GM12878 (cell line): Measurements from ENCODE around the gene FUBP1. TPM values are rescaled to one million over a fixed set of nuclear protein-coding genes. Genes with fewer than 3 reads are reported as not detected.
A peak's percentile ranks its signal among the peaks of the same experiment; 100 is the strongest.

ENCODE experiments used
- BACH1 ChIP-seq: fragments of 450-650 bp; IDR thresholded peaks from 2 replicates; pipeline ENCODE4 v1.6.1; 2017; ENCODE audit warnings: mild to moderate bottlenecking, borderline replicate concordance
- BCL3 ChIP-seq: IDR thresholded peaks from 2 replicates; pipeline ENCODE4 v1.6.1; 2011; ENCODE audit warnings: borderline replicate concordance, low read depth, mild to moderate bottlenecking, moderate library complexity, low read length; ENCODE audit not compliant: insufficient read depth, poor library complexity, severe bottlenecking
- BMI1 ChIP-seq: fragments of 450-650 bp; IDR thresholded peaks from 2 replicates; pipeline ENCODE4 v1.6.1; 2016; ENCODE audit warnings: mild to moderate bottlenecking, moderate library complexity, borderline replicate concordance
- CBX5 ChIP-seq: sonication (generic); IDR thresholded peaks from 2 replicates; pipeline ENCODE4 v1.6.1; 2016; ENCODE audit warnings: low read depth, moderate library complexity, mild to moderate bottlenecking, inconsistent platforms
- EED ChIP-seq: sonication (generic); IDR thresholded peaks from 2 replicates; pipeline ENCODE4 v1.6.1; 2016; ENCODE audit warnings: antibody characterized with exemption, low read depth
- EP300 ChIP-seq, 2 experiments: fragments of 150-350 bp in 1 of 2; IDR thresholded peaks; 2 replicates each; pipeline ENCODE4 v1.6.1; 2011 to 2012; ENCODE audit warnings: low read depth in 2 of 2, low read length in 2 of 2, borderline replicate concordance in 1 of 2, improper control_type of control experiment in 1 of 2, inconsistent platforms in 1 of 2; ENCODE audit not compliant: control insufficient read depth in 1 of 2
- FOXM1 ChIP-seq: IDR thresholded peaks from 2 replicates; pipeline ENCODE4 v1.6.1; 2012; ENCODE audit warnings: low read depth, mild to moderate bottlenecking, inconsistent platforms, low read length, moderate library complexity
- GABPA ChIP-seq: IDR thresholded peaks from 2 replicates; pipeline ENCODE4 v1.6.1; 2014; ENCODE audit warnings: antibody characterized with exemption, low read depth, mild to moderate bottlenecking, inconsistent platforms
- GATAD2B ChIP-seq: fragments of 450-650 bp; conservative IDR thresholded peaks from 2 replicates; pipeline ENCODE4 v1.6.1; 2017; ENCODE audit warnings: low read depth, mild to moderate bottlenecking, moderate library complexity
- IKZF2 ChIP-seq, 2 experiments: fragments of 450-650 bp; IDR thresholded peaks; 2 replicates each; pipeline ENCODE4 v1.6.1; 2017; ENCODE audit warnings: mild to moderate bottlenecking in 2 of 2, moderate library complexity in 2 of 2
- MTA2 ChIP-seq: fragments of 450-650 bp; IDR thresholded peaks from 2 replicates; pipeline ENCODE4 v1.6.1; 2016; ENCODE audit warnings: low read depth, mild to moderate bottlenecking, moderate library complexity
- MXI1 ChIP-seq: fragments of 150-350 bp; IDR thresholded peaks from 2 replicates; pipeline ENCODE4 v1.6.1; 2011; ENCODE audit warnings: low read depth, mild to moderate bottlenecking, inconsistent platforms, low read length, improper control_type of control experiment
- NFXL1 ChIP-seq: fragments of 450-650 bp; IDR thresholded peaks from 2 replicates; pipeline ENCODE4 v1.6.1; 2017; ENCODE audit warnings: antibody characterized with exemption, mild to moderate bottlenecking, borderline replicate concordance
- NKRF ChIP-seq: fragments of 450-650 bp; conservative IDR thresholded peaks from 2 replicates; pipeline ENCODE4 v1.6.1; 2017; ENCODE audit warnings: mild to moderate bottlenecking, moderate library complexity
- PAX5 ChIP-seq: IDR thresholded peaks from 2 replicates; pipeline ENCODE4 v1.6.1; 2011; ENCODE audit warnings: low read depth, low read length, borderline replicate concordance
- RELB ChIP-seq: fragments of 450-650 bp; IDR thresholded peaks from 2 replicates; pipeline ENCODE4 v1.6.1; 2017; ENCODE audit warnings: low read depth, mild to moderate bottlenecking, moderate library complexity
- RUNX3 ChIP-seq: IDR thresholded peaks from 2 replicates; pipeline ENCODE4 v1.6.1; 2012; ENCODE audit warnings: low read length, inconsistent platforms
- SMAD1 ChIP-seq: fragments of 450-650 bp; IDR thresholded peaks from 2 replicates; pipeline ENCODE4 v1.6.1; 2018; ENCODE audit warnings: mild to moderate bottlenecking, low read depth; ENCODE audit not compliant: partially characterized antibody
- SMAD5 ChIP-seq: IDR thresholded peaks from 2 replicates; pipeline ENCODE4 v1.6.1; 2016; ENCODE audit warnings: antibody characterized with exemption, low read depth
- SPI1 ChIP-seq: IDR thresholded peaks from 2 replicates; pipeline ENCODE4 v1.6.1; 2011; ENCODE audit warnings: low read depth, mild to moderate bottlenecking, low read length, moderate library complexity, borderline replicate concordance; ENCODE audit not compliant: insufficient read depth
- SREBF1 ChIP-seq: IDR thresholded peaks from 2 replicates; pipeline ENCODE4 v1.6.1; 2012; ENCODE audit warnings: mild to moderate bottlenecking, low read length
- TARDBP ChIP-seq: IDR thresholded peaks from 2 replicates; pipeline ENCODE4 v1.6.1; 2016; ENCODE audit warnings: borderline replicate concordance
- TCF12 ChIP-seq: IDR thresholded peaks from 2 replicates; pipeline ENCODE4 v1.6.1; 2011; ENCODE audit warnings: low read depth, mild to moderate bottlenecking, low read length
- YY1 ChIP-seq: IDR thresholded peaks from 2 replicates; pipeline ENCODE4 v1.6.1; 2011; ENCODE audit warnings: low read depth, mild to moderate bottlenecking, low read length
- ZNF274 ChIP-seq: IDR thresholded peaks from one replicate; pipeline ENCODE4 v1.8.0; 2011; ENCODE audit not compliant: insufficient read length, insufficient read depth
- polyA plus RNA-seq, 11 experiments: library from polyadenylated mRNA; depleted of rRNA in 4 of 11; unstranded in 6 of 11; stranded (reverse) in 5 of 11; fragments of >200 nt; fragmentation: Nextera tagmentation in 4 of 11; fragmentation: Illumina TruSeq in 1 of 11; extraction: Ambion mirVana in 4 of 11; extraction: Trizol in 1 of 11; gene quantifications; 1 replicate in 1 of 11; 2 replicates in 10 of 11; pipeline versions ENCODE4 v1.2.1 to v1.2.3, GENCODE V29; 2011 to 2016; ENCODE audit warnings: inconsistent platforms in 2 of 11, missing spikeins in 2 of 11, low read depth in 1 of 11
- total RNA-seq, 4 experiments: library from RNA; depleted of rRNA in 3 of 4; stranded (reverse); fragments of >200 nt in 3 of 4; fragmentation: Illumina TruSeq in 1 of 4; extraction: Trizol in 1 of 4; gene quantifications; 2 replicates each; pipeline versions ENCODE4 v1.2.1 to v1.2.3, GENCODE V29; 2013 to 2021

The FUBP1 gene
- total and polyA plus RNA-seq, 10 of the 15 experiments (the other 5 are each of a cell fraction or from before 2014, with no cell fraction given): 110 to 343 (median 191) TPM

- TF ChIP-seq SMAD1 (peak; percentile 81), YY1 (peak; percentile 95), NFXL1 (no peak), PAX5 (no peak), TCF12 (no peak), EP300 (IDR thresholded peaks at IDR 0.05; ENCODE audit: borderline replicate concordance in 1 of 2, control insufficient read depth in 1 of 2, low read depth in 2 of 2, low read length in 2 of 2) (peak; percentile 11 to 59; a peak in 1 of 4 replicates), GABPA (0 out of 2 replicates have a peak, but pooled peaks have one; percentile 43), MTA2 (peak; percentile 85), BCL3 (no peak), CBX5 (no peak), SPI1 (0 out of 2 replicates have a peak, but pooled peaks have one; percentile 12), FOXM1 (peak; percentile 36; the same call in 1 of the 2 replicates), MXI1 (peak; percentile 61; the same call in 1 of the 2 replicates), BMI1 (0 out of 2 replicates have a peak, but pooled peaks have one; percentile 12), SREBF1 (no peak), EED (0 out of 2 replicates have a peak, but pooled peaks have one; percentile 31), NKRF (peak; percentile 70; the same call in 1 of the 2 replicates), GATAD2B (peak; percentile 78), RELB (peak; percentile 59), RUNX3 (peak; percentile 80), BACH1 (peak; percentile 15; the same call in 1 of the 2 replicates), TARDBP (0 out of 2 replicates have a peak, but pooled peaks have one; percentile 23), ZNF274 (no peak), SMAD5 (peak; percentile 76; the same call in 1 of the 2 replicates), IKZF2 (IDR thresholded peaks at IDR 0.05) (0 out of 4 replicates have a peak, but pooled peaks of 1 of the 2 experiments have one; percentile 60)
Measured at GRCh38 chr1:77978293-77978968, 441 bp downstream of the FUBP1 start (continued).
